Smooth muscle cell (in vitro differentiated cells): ENCODE measurements around the gene PEX16. TPM values are rescaled to one million over a fixed set of nuclear protein-coding genes. Genes with fewer than 3 reads are reported as not detected.

Experiments
- DNase-seq: peaks from one replicate; lab custom pipeline; 2025; ENCODE audit not compliant: unreplicated experiment; lab: John Stamatoyannopoulos, UW
- H2AFZ ChIP-seq: fragments of 200-600 bp; sonication (generic); 2 replicates; pipeline ENCODE4 v1.6.0; 2016; ENCODE audit warnings: antibody characterized with exemption, low read depth, mild to moderate bottlenecking
- H3F3A ChIP-seq: fragments of 200-600 bp; sonication (generic); 2 replicates; pipeline ENCODE4 v1.6.0; 2017; ENCODE audit warnings: antibody characterized with exemption, low read depth
- H3K27ac ChIP-seq: fragments of 200-600 bp; sonication (generic); 2 replicates; pipeline ENCODE4 v1.5.1; 2016; ENCODE audit warnings: low read depth, mild to moderate bottlenecking
- H3K27me3 ChIP-seq: fragments of 200-600 bp; sonication (generic); 2 replicates; pipeline ENCODE4 v1.6.1; 2016; ENCODE audit warnings: low read depth, mild to moderate bottlenecking
- H3K36me3 ChIP-seq: fragments of 200-600 bp; sonication (generic); 2 replicates; pipeline ENCODE4 v1.5.1; 2016; ENCODE audit warnings: low read depth
- H3K4me1 ChIP-seq: fragments of 200-600 bp; sonication (generic); 2 replicates; pipeline ENCODE4 v1.5.1; 2016; ENCODE audit warnings: low read depth
- H3K4me2 ChIP-seq: fragments of 200-600 bp; sonication (generic); 2 replicates; pipeline ENCODE4 v1.6.0; 2016; ENCODE audit warnings: mild to moderate bottlenecking
- H3K4me3 ChIP-seq: fragments of 200-600 bp; sonication (generic); 2 replicates; pipeline ENCODE4 v1.5.1; 2016; ENCODE audit warnings: mild to moderate bottlenecking
- H3K79me2 ChIP-seq: fragments of 200-600 bp; sonication (generic); 2 replicates; pipeline ENCODE4 v1.6.0; 2016; ENCODE audit warnings: low read depth, mild to moderate bottlenecking
- H3K9ac ChIP-seq: fragments of 200-600 bp; sonication (generic); 2 replicates; pipeline ENCODE4 v1.6.0; 2016; ENCODE audit warnings: low read depth
- H3K9me3 ChIP-seq: fragments of 200-600 bp; sonication (generic); replicated peaks from 2 replicates; pipeline ENCODE4 v1.5.1; 2016; ENCODE audit warnings: low read depth
- H4K20me1 ChIP-seq: fragments of 200-600 bp; sonication (generic); 2 replicates; pipeline ENCODE4 v1.6.0; 2016; ENCODE audit warnings: low read depth
- WGBS: methylation state at CpG from one replicate; pipeline ENCODE4 v1.1.7; 2016; ENCODE audit warnings: low lambda C conversion rate; 5-methylcytosine and 5-hydroxymethylcytosine counted together
- polyA plus RNA-seq: library from polyadenylated mRNA; unstranded; fragments of >200 nt; fragmentation: Nextera tagmentation; extraction: Ambion mirVana; gene quantifications from 2 replicates; pipeline ENCODE4 v1.2.1, GENCODE V29; 2016
- total RNA-seq: library from RNA; depleted of rRNA; stranded (reverse); fragments of >200 nt; gene quantifications from 2 replicates; pipeline ENCODE4 v1.2.3, GENCODE V29; 2014
- TF ChIP-seq, protein P1 (sequence below): fragments of 200-600 bp; sonication (generic); IDR thresholded peaks from 2 replicates; pipeline ENCODE4 v1.5.1; 2017; ENCODE audit warnings: borderline replicate concordance, mild to moderate bottlenecking, antibody characterized with exemption; ENCODE audit not compliant: insufficient read depth, poor library complexity, severe bottlenecking

The PEX16 gene
- total and polyA plus RNA-seq, 2 experiments from 2014 or later, result 10.5 to 30.2 TPM

- TF ChIP-seq, protein P1, sequence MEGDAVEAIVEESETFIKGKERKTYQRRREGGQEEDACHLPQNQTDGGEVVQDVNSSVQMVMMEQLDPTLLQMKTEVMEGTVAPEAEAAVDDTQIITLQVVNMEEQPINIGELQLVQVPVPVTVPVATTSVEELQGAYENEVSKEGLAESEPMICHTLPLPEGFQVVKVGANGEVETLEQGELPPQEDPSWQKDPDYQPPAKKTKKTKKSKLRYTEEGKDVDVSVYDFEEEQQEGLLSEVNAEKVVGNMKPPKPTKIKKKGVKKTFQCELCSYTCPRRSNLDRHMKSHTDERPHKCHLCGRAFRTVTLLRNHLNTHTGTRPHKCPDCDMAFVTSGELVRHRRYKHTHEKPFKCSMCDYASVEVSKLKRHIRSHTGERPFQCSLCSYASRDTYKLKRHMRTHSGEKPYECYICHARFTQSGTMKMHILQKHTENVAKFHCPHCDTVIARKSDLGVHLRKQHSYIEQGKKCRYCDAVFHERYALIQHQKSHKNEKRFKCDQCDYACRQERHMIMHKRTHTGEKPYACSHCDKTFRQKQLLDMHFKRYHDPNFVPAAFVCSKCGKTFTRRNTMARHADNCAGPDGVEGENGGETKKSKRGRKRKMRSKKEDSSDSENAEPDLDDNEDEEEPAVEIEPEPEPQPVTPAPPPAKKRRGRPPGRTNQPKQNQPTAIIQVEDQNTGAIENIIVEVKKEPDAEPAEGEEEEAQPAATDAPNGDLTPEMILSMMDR, result no peak
Measured at GRCh38 chr11:45877221-45877620, 40.5 kb downstream of the PEX16 start.

GRCh38 chr11:45876401-45876800, 41.3 kb downstream of the PEX16 start:
- peaks cover 4% of the 10 kb centered on the region for H3K36me3 ChIP-seq

More at GRCh38 chr11:45877221-45877620, 40.5 kb downstream of the PEX16 start:
- Histone ChIP-seq H3K79me2 (no peaks in the 10 kb centered on the region), H4K20me1 (peaks cover 70% of the 10 kb centered on the region), H3K4me3 (no peak overlapping the region), H3K4me2 (no peak overlapping the region), H2AFZ (no peak overlapping the region), H3K27ac (no peak overlapping the region), H3K36me3 (peaks cover 4% of the 10 kb centered on the region), H3K27me3 (no peaks in the 10 kb centered on the region), H3K9ac (no peak overlapping the region), H3K4me1 (peaks cover 13% of the 10 kb centered on the region), H3K9me3 (no peaks in the 10 kb centered on the region), H3F3A (peaks cover 7% of the 10 kb centered on the region)
- WGBS, result 99% methylated on average over 8 of the region's 8 CpGs
- DNase-seq, result no peak

GRCh38 chr11:45872651-45873356, 44.9 kb downstream of the PEX16 start:
- Histone ChIP-seq H3K4me3 (no peak overlapping the region), H3K4me1 (peaks cover 13% of the 10 kb centered on the region), H3K36me3 (no peaks in the 10 kb centered on the region), H3K4me2 (peak overlapping the region; percentile 27), H3K9me3 (no peaks in the 10 kb centered on the region), H3K9ac (no peak overlapping the region), H3F3A (peaks cover 7% of the 10 kb centered on the region), H3K79me2 (no peaks in the 10 kb centered on the region), H3K27ac (peak overlapping the region; percentile 73), H2AFZ (no peak overlapping the region), H4K20me1 (peaks cover 41% of the 10 kb centered on the region), H3K27me3 (no peaks in the 10 kb centered on the region)
- DNase-seq, result peak; percentile 45
- TF ChIP-seq, protein P1, result peak; percentile 73
- 25% methylated on average over 9 of the region's 9 CpGs for WGBS

More at GRCh38 chr11:45876401-45876800, 41.3 kb downstream of the PEX16 start:
- H3K9me3 ChIP-seq, result no peaks in the 10 kb centered on the region
- H3K4me3 ChIP-seq, result no peak overlapping the region
- no peaks in the 10 kb centered on the region for H3K79me2 ChIP-seq
- WGBS, result 83% methylated on average over 6 of the region's 6 CpGs
- H3F3A ChIP-seq, result peaks cover 7% of the 10 kb centered on the region
- H2AFZ ChIP-seq, result no peak overlapping the region
- DNase-seq, result no peak
- no peak overlapping the region for H3K9ac ChIP-seq
- H3K4me2 ChIP-seq, result no peak overlapping the region
- H3K27me3 ChIP-seq, result no peaks in the 10 kb centered on the region
- peaks cover 13% of the 10 kb centered on the region for H3K4me1 ChIP-seq
- H4K20me1 ChIP-seq, result peaks cover 63% of the 10 kb centered on the region
- no peak overlapping the region for H3K27ac ChIP-seq
- TF ChIP-seq, protein P1, result no peak

GRCh38 chr11:45871638-45872037, 46.0 kb downstream of the PEX16 start:
- H3K27ac ChIP-seq, result peak overlapping the region; percentile 73
- 95% methylated on average over 2 of the region's 2 CpGs for WGBS
- no peak for DNase-seq

More at GRCh38 chr11:45871638-45872037, 46.0 kb downstream of the PEX16 start:
- H3K4me1 ChIP-seq, result peaks cover 8% of the 10 kb centered on the region
- no peak overlapping the region for H3K4me3 ChIP-seq
- H4K20me1 ChIP-seq, result peaks cover 34% of the 10 kb centered on the region
- no peaks in the 10 kb centered on the region for H3K36me3 ChIP-seq
- no peak overlapping the region for H3K4me2 ChIP-seq
- no peaks in the 10 kb centered on the region for H3K9me3 ChIP-seq
- TF ChIP-seq, protein P1, result no peak
- H3K9ac ChIP-seq, result no peak overlapping the region
- H2AFZ ChIP-seq, result no peak overlapping the region
- no peaks in the 10 kb centered on the region for H3K79me2 ChIP-seq
- peaks cover 7% of the 10 kb centered on the region for H3F3A ChIP-seq
- no peaks in the 10 kb centered on the region for H3K27me3 ChIP-seq
